HUES64 (cell line): Measurements from ENCODE around the gene MAP3K1.
"Not testable (repeated sequence)": the region's sequence is repeated elsewhere in the genome, so short reads cannot be mapped to it uniquely, and the experiment has no call there.

Experiments used
- H3K27ac ChIP-seq: 2 replicates; pipeline ENCODE4 v1.7.0; 2013; ENCODE audit warnings: low read depth, low read length, inconsistent platforms
- H3K27me3 ChIP-seq: 2 replicates; pipeline ENCODE4 v1.6.1; 2013; ENCODE audit warnings: mild to moderate bottlenecking, low read length; ENCODE audit not compliant: insufficient read depth
- H3K36me3 ChIP-seq: 2 replicates; pipeline ENCODE4 v1.6.1; 2013; ENCODE audit warnings: mild to moderate bottlenecking, low read length; ENCODE audit not compliant: insufficient read depth
- H3K4me1 ChIP-seq: 2 replicates; pipeline ENCODE4 v1.6.1; 2013; ENCODE audit warnings: mild to moderate bottlenecking, low read length, moderate library complexity; ENCODE audit not compliant: insufficient read depth
- H3K4me3 ChIP-seq: 2 replicates; pipeline ENCODE4 v1.5.1; 2013; ENCODE audit warnings: mild to moderate bottlenecking, low read length, moderate library complexity
- H3K9ac ChIP-seq: 2 replicates; pipeline ENCODE4 v1.6.1; 2013; ENCODE audit warnings: mild to moderate bottlenecking, low read depth, low read length
- H3K9me3 ChIP-seq: 2 replicates; pipeline ENCODE4 v1.6.1; 2013; ENCODE audit warnings: low read depth, low read length; ENCODE audit not compliant: insufficient read depth
- WGBS: fragments of 150-250, 120-280 bp; methylation state at CpG from one replicate; pipeline ENCODE4 v1.1.7; 2013; ENCODE audit warnings: missing lambda C conversion rate; 5-methylcytosine and 5-hydroxymethylcytosine counted together

The MAP3K1 gene

GRCh38 chr5:56816546-56817081 lies 1.3 kb downstream of the MAP3K1 start:
- peak overlapping the region; percentile 85 for H3K4me3 ChIP-seq
- H3K27me3 ChIP-seq, result peaks cover 40% of the 10 kb centered on the region
- WGBS, result under 1% methylated on average over 43 of the region's 43 CpGs
- no peaks in the 10 kb centered on the region for H3K36me3 ChIP-seq
- peaks cover 31% of the 10 kb centered on the region for H3K4me1 ChIP-seq
- peak overlapping the region; percentile 34; the same call in 1 of the 2 replicates for H3K27ac ChIP-seq
- no peak overlapping the region for H3K9ac ChIP-seq
- H3K9me3 ChIP-seq, result no peaks in the 10 kb centered on the region

- WGBS, result 31% methylated on average over 6 of the region's 8 CpGs
- Histone ChIP-seq H3K27me3 (peaks cover 36% of the 10 kb centered on the region), H3K9me3 (no peaks in the 10 kb centered on the region), H3K9ac (no peak overlapping the region), H3K4me3 (peak overlapping the region; percentile 85), H3K27ac (no peak overlapping the region), H3K36me3 (no peaks in the 10 kb centered on the region), H3K4me1 (peaks cover 31% of the 10 kb centered on the region)
These were observed 2.1 kb downstream of the MAP3K1 start for GRCh38 chr5:56817263-56818014.

DNA sequence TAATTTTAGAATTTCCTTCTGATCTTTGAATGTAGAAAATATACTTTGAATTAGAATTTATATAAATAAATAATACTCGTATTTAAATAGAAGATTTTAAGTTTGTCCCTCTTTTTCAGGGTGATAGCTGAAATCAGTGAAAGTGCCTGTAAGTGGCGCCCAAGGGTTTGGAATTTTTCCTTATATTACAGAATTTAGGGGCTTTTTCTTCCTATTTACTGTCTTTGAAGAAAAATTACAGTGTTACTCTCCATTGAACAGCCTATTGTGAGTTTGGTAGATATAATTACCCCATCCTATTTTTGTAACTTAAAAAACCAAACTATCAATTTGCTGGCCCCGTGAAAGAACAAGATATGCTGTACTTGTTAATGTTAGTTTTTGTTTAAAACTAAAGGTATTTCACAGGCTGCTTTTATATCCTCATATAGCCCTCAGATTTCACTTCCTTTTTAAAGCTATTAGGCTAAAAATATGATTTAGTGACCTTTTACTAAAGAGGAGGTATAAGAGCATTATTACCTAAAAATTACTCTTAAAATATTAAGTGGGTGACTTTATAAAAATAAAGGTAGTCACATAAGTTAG lies 3.2 kb downstream of the MAP3K1 start:
- Histone ChIP-seq H3K9ac (no peak overlapping the region), H3K4me3 (no peak overlapping the region), H3K27ac (no peak overlapping the region), H3K4me1 (peaks cover 26% of the 10 kb centered on the region), H3K27me3 (peaks cover 24% of the 10 kb centered on the region), H3K9me3 (no peaks in the 10 kb centered on the region), H3K36me3 (no peaks in the 10 kb centered on the region)
- WGBS, result no CpG with 5 or more reads among the region's 3 CpGs

GRCh38 chr5:56819060-56819881 lies 3.9 kb downstream of the MAP3K1 start:
- Histone ChIP-seq H3K27ac (no peak overlapping the region), H3K4me3 (no peak overlapping the region), H3K36me3 (no peaks in the 10 kb centered on the region), H3K4me1 (peaks cover 24% of the 10 kb centered on the region), H3K27me3 (peaks cover 17% of the 10 kb centered on the region), H3K9me3 (no peaks in the 10 kb centered on the region), H3K9ac (no peak overlapping the region)
- 82% methylated on average over 4 of the region's 6 CpGs for WGBS

GRCh38 chr5:56821868-56822267 lies 6.5 kb downstream of the MAP3K1 start:
- peaks cover 13% of the 10 kb centered on the region for H3K27me3 ChIP-seq
- H3K27ac ChIP-seq, H3K36me3 ChIP-seq, H3K4me3 ChIP-seq, H3K9me3 ChIP-seq, H3K9ac ChIP-seq: not testable (repeated sequence)
- WGBS, result 93% methylated on average over 5 of the region's 5 CpGs
- H3K4me1 ChIP-seq, result peaks cover 31% of the 10 kb centered on the region

DNA sequence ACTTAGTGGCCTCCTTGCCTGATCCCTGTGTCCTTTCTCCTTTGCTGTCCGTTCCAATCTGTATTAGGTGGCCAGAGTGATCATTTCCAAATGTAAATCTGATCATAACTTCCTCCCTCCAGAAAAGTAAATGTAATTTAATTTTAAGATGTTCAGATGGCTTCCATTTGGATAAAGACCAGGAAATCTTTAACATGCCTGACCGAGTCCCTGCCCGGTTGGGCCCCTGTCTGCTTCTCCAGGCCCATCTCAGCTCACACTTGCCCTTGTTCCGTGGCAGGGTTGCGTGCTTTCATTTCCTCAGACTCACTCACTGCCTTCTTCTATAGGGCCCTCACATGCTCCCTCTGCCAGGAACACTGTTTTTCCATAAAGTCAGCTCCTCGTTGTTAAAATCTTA lies 7.6 kb downstream of the MAP3K1 start:
- 82% methylated on average over 6 of the region's 6 CpGs for WGBS
- no peak overlapping the region for H3K27ac ChIP-seq

DNA sequence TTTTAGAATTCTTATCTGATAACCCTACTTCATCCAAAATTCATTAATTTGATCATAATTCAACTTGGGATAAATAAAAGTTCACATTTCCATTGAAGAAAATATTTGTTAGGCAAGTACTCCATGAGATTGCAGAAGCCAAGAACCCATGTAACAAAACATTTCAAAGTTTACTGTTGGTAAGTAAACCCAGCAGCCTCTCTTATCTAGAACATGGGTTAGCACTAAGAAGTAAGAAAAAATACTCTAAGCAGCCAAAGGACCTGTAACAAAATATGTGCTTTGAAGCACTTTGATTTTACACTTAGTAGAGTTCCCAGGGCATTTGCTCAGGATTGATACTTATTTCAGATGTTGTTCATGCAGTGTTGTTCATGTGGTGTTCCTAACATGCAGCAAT lies 8.7 kb downstream of the MAP3K1 start:
- Histone ChIP-seq H3K9me3 (no peaks in the 10 kb centered on the region), H3K27ac (no peak overlapping the region), H3K4me3 (no peak overlapping the region), H3K27me3 (no peaks in the 10 kb centered on the region), H3K9ac (no peak overlapping the region), H3K36me3 (no peaks in the 10 kb centered on the region), H3K4me1 (peaks cover 23% of the 10 kb centered on the region)

More for the DNA sequence above, 7.6 kb downstream of the MAP3K1 start:
- Histone ChIP-seq H3K9ac (no peak overlapping the region), H3K27me3 (peaks cover 3% of the 10 kb centered on the region; the same call in 1 of the 2 replicates), H3K4me1 (peaks cover 25% of the 10 kb centered on the region), H3K36me3 (no peaks in the 10 kb centered on the region), H3K9me3 (no peaks in the 10 kb centered on the region), H3K4me3 (no peak overlapping the region)

GRCh38 chr5:56825222-56825824 lies 10.0 kb downstream of the MAP3K1 start:
- 90% methylated on average over 3 of the region's 3 CpGs for WGBS
- H3K9ac ChIP-seq, result no peak overlapping the region

DNA sequence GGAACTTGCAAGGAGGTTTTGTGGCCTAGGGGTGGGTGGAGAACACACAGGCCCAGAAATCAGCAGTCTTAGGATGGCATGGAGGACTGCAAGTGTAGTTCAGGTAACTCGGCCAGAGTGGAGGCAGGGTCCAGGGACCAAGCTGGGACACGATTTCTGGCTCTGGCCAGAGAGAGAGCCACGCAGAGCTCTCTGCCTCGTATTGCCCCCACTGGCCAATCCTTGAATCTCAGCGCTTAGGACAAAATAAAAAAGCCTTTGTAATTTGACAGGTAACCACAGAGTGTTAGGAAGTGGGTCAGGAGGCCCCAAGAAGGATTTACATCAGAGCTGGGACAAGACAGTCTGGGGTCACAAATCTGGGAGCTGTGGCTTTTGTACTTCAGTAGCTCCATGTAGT lies 11.7 kb downstream of the MAP3K1 start:
- no peak overlapping the region for H3K4me3 ChIP-seq
- no peaks in the 10 kb centered on the region for H3K27me3 ChIP-seq
- no peak overlapping the region for H3K9ac ChIP-seq
- H3K36me3 ChIP-seq, result no peaks in the 10 kb centered on the region
- H3K4me1 ChIP-seq, result peaks cover 43% of the 10 kb centered on the region
- H3K27ac ChIP-seq, result no peak overlapping the region
- H3K9me3 ChIP-seq, result no peaks in the 10 kb centered on the region
- WGBS, result 63% methylated on average over 5 of the region's 5 CpGs

More at GRCh38 chr5:56825222-56825824, 10.0 kb downstream of the MAP3K1 start:
- Histone ChIP-seq H3K4me3 (no peak overlapping the region), H3K27ac (no peak overlapping the region), H3K27me3 (no peaks in the 10 kb centered on the region), H3K9me3 (no peaks in the 10 kb centered on the region), H3K36me3 (no peaks in the 10 kb centered on the region), H3K4me1 (peaks cover 25% of the 10 kb centered on the region)

DNA sequence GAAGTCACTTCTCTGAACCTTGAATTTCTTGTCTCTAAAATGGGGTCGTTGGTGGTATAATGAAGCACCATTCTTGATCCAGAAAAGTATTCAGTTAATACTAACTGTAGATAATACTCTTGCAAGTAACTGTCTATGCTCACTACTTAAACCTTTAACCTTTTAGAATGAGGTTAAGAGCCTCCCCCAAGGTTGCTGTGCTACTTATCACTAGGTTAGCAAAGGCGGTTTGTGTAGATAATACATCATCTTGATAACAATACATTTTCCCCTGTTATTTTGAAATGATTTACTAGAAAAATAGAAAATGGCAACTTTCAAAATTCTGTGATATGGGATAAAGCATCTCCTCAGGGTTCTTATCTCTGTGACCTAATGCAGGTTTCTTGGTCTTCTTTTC lies 12.6 kb downstream of the MAP3K1 start:
- H3K9me3 ChIP-seq, result no peaks in the 10 kb centered on the region
- no peaks in the 10 kb centered on the region for H3K36me3 ChIP-seq
- H3K4me3 ChIP-seq, result no peak overlapping the region
- H3K27ac ChIP-seq, result no peak overlapping the region
- 80% methylated on average over 1 of the region's 2 CpGs for WGBS
- no peak overlapping the region for H3K9ac ChIP-seq
- H3K27me3 ChIP-seq, result no peaks in the 10 kb centered on the region
- peaks cover 47% of the 10 kb centered on the region for H3K4me1 ChIP-seq
